BJ (cell line): Measurements from ENCODE around the gene RPL18. TPM values are rescaled to one million over a fixed set of nuclear protein-coding genes. Genes with fewer than 3 reads are reported as not detected.

Source experiments
- CTCF ChIA-PET: fragments of 350-600 bp; formaldehyde crosslinking; extraction: SDS; loops from one replicate; lab custom pipeline; 2021; ENCODE audit warnings: antibody characterized with exemption, inconsistent platforms; lab: Yijun Ruan, JAX
- POLR2A ChIA-PET: fragments of 300-600 bp; sonication (Branson Sonifier 250); formaldehyde crosslinking; extraction: SDS; loops from one replicate; lab custom pipeline; 2021; ENCODE audit warnings: antibody characterized with exemption; lab: Charles Lee
- DNase-seq: peaks from one replicate; pipeline ENCODE4 v3.0.0-alpha.2; 2011; ENCODE audit warnings: low read depth
- H3K27me3 ChIP-seq: 2 replicates; pipeline ENCODE4 v1.6.0; 2011; ENCODE audit warnings: low read length; ENCODE audit not compliant: control insufficient read depth, insufficient read depth
- H3K36me3 ChIP-seq: 2 replicates; pipeline ENCODE4 v1.5.1; 2011; ENCODE audit warnings: low read length; ENCODE audit not compliant: control insufficient read depth, insufficient read depth
- H3K4me3 ChIP-seq: 2 replicates; pipeline ENCODE4 v1.5.1; 2011; ENCODE audit warnings: low read depth, mild to moderate bottlenecking, control low read depth, low read length
- polyA plus RNA-seq: library from polyadenylated mRNA; depleted of rRNA; stranded (reverse); fragments of >200 nt; gene quantifications from 2 replicates; pipeline ENCODE4 v1.2.3, GENCODE V29; 2011
- TF ChIP-seq, protein P1 (sequence below): IDR thresholded peaks from 2 replicates; pipeline ENCODE4 v1.5.1; 2011; ENCODE audit warnings: low read depth, mild to moderate bottlenecking, control low read depth, inconsistent platforms, low read length, moderate library complexity; ENCODE audit not compliant: insufficient read depth

RPL18 gene
- polyA plus RNA-seq, 1 experiment: 1,324 TPM

GRCh38 chr19:48637948-48638830 lies 19.2 kb upstream of the RPL18 start:
- ChIA-PET POLR2A (no interaction called here), CTCF (no interaction called here)
- TF ChIP-seq, protein P1, sequence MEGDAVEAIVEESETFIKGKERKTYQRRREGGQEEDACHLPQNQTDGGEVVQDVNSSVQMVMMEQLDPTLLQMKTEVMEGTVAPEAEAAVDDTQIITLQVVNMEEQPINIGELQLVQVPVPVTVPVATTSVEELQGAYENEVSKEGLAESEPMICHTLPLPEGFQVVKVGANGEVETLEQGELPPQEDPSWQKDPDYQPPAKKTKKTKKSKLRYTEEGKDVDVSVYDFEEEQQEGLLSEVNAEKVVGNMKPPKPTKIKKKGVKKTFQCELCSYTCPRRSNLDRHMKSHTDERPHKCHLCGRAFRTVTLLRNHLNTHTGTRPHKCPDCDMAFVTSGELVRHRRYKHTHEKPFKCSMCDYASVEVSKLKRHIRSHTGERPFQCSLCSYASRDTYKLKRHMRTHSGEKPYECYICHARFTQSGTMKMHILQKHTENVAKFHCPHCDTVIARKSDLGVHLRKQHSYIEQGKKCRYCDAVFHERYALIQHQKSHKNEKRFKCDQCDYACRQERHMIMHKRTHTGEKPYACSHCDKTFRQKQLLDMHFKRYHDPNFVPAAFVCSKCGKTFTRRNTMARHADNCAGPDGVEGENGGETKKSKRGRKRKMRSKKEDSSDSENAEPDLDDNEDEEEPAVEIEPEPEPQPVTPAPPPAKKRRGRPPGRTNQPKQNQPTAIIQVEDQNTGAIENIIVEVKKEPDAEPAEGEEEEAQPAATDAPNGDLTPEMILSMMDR: peak; percentile 34; the same call in 1 of the 2 replicates
- no peaks in the 10 kb centered on the region for H3K36me3 ChIP-seq
- peak overlapping the region; percentile 65 for H3K4me3 ChIP-seq
- H3K27me3 ChIP-seq: peaks cover 4% of the 10 kb centered on the region; the same call in 1 of the 2 replicates
- peak; percentile 59 for DNase-seq

DNA sequence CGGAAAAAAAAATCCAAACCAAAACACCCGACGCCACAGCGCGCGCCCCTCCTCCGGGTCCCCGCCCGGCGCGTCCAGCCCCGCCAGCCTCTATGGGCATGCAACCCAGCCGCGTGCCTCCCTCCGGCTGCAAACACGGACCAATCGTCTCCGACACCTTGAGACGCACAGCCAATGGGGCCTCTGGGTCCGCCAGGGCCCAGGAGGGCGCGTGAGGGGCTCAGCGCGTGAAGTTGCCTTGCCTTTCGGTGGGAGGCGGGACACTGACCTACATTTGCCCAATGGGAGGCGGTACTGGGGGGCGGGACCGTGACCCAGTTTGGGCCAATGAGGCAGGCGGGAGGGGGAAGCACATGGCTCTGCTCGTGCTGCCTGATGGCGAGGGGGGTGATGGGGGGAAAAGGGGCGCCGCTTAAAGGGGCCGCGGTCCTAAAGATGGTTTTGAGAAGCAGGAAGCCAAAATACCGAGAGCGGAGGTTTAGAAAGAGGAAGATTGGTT lies 18.5 kb upstream of the RPL18 start:
- ChIA-PET CTCF (interaction anchor here (1.2 kb wide), 1 partner anchor 10 kb away, joined by 3 read pairs; no protein-coding TSS in a partner anchor), POLR2A (no interaction called here)
- TF ChIP-seq, protein P1: no peak

GRCh38 chr19:48636859-48637448 lies 18.0 kb upstream of the RPL18 start, which contains the start of gene DBP:
Gene DBP, minus strand, starts transcription at chr19:48637379. Its CDS starts 385 bp downstream, at chr19:48636994.
- DNase-seq: no peak
- CTCF ChIA-PET: interaction anchor here (1.2 kb wide), 1 partner anchor 9 kb away, joined by 3 read pairs; no protein-coding TSS in a partner anchor
- no peaks in the 10 kb centered on the region for H3K36me3 ChIP-seq
- peaks cover 4% of the 10 kb centered on the region; the same call in 1 of the 2 replicates for H3K27me3 ChIP-seq
- H3K4me3 ChIP-seq: peak within 1 kb of the TSS; percentile 65
- TF ChIP-seq, protein P1: peak; percentile 24; the same call in 1 of the 2 replicates
- POLR2A ChIA-PET: no interaction called here

More for the DNA sequence above, 18.5 kb upstream of the RPL18 start:
- no peaks in the 10 kb centered on the region for H3K36me3 ChIP-seq
- peak overlapping the region; percentile 65 for H3K4me3 ChIP-seq
- H3K27me3 ChIP-seq: peaks cover 4% of the 10 kb centered on the region; the same call in 1 of the 2 replicates
- DNase-seq: peak; percentile 97

- CTCF ChIA-PET: interaction anchor here (1.2 kb wide), 1 partner anchor 9 kb away, joined by 3 read pairs; no protein-coding TSS in a partner anchor
Observed at GRCh38 chr19:48635966-48636858, 17.2 kb upstream of the RPL18 start.

More at GRCh38 chr19:48635966-48636858, 17.2 kb upstream of the RPL18 start:
- TF ChIP-seq, protein P1: no peak
- Histone ChIP-seq H3K27me3 (peaks cover 4% of the 10 kb centered on the region; the same call in 1 of the 2 replicates), H3K4me3 (peak overlapping the region; percentile 65), H3K36me3 (no peaks in the 10 kb centered on the region)
- DNase-seq: no peak
- POLR2A ChIA-PET: no interaction called here
